IMR-90 (cell line): ENCODE results near the gene TSPEAR. TPM values are rescaled to one million over a fixed set of nuclear protein-coding genes. Genes with fewer than 3 reads are reported as not detected.

Source experiments
- ATAC-seq: fragments of 200-7000 bp; cut with Tn5 transposase; 2 replicates; pipeline ENCODE4 v1.9.1; 2020; ENCODE audit warnings: low read depth, mild to moderate bottlenecking, moderate library complexity
- BruUV-seq: library from RNA; stranded (reverse); fragments of 400-500 nt; replicated peaks from 2 replicates; lab custom pipeline; 2021; lab: Mats Ljungman, UMichigan
- CTCF ChIA-PET: fragments of 300-600 bp; formaldehyde crosslinking; extraction: SDS; loops from one replicate; lab custom pipeline; 2021; ENCODE audit warnings: antibody characterized with exemption; lab: Yijun Ruan, JAX
- POLR2A ChIA-PET: fragments of 300-600 bp; sonication (Branson Sonifier 250); formaldehyde crosslinking; loops from one replicate; lab custom pipeline; 2022; ENCODE audit warnings: antibody characterized with exemption; ENCODE audit not compliant: unreplicated experiment; lab: Charles Lee
- DNase-seq: peaks from one replicate; pipeline ENCODE4 v3.0.0; 2013
- H2AFZ ChIP-seq: replicated peaks from 2 replicates; pipeline ENCODE3; 2013; ENCODE audit warnings: low read length, mild to moderate bottlenecking; ENCODE audit not compliant: poor library complexity
- H2AK5ac ChIP-seq: 2 replicates; pipeline ENCODE4 v1.6.1; 2013; ENCODE audit warnings: low read depth, low read length, inconsistent platforms
- H2AK9ac ChIP-seq: replicated peaks from 2 replicates; pipeline ENCODE3; 2013; ENCODE audit warnings: mild to moderate bottlenecking, low read depth, low read length, moderate library complexity; ENCODE audit not compliant: poor library complexity
- H2BK120ac ChIP-seq: 2 replicates; pipeline ENCODE4 v1.6.1; 2013; ENCODE audit warnings: low read depth, low read length, inconsistent platforms
- H2BK15ac ChIP-seq: 3 replicates; pipeline ENCODE4 v1.6.1; 2013; ENCODE audit warnings: low read depth, low read length, inconsistent platforms
- H2BK20ac ChIP-seq: 2 replicates; pipeline ENCODE4 v1.6.1; 2013; ENCODE audit warnings: low read depth, mild to moderate bottlenecking, inconsistent platforms, low read length, moderate library complexity
- H2BK5ac ChIP-seq: 2 replicates; pipeline ENCODE4 v1.6.1; 2013; ENCODE audit warnings: mild to moderate bottlenecking, low read depth, low read length, inconsistent platforms; ENCODE audit not compliant: poor library complexity, severe bottlenecking
- H3K14ac ChIP-seq: replicated peaks from 2 replicates; pipeline ENCODE4 v1.6.1; 2013; ENCODE audit warnings: low read depth, low read length, inconsistent platforms
- H3K18ac ChIP-seq: 2 replicates; pipeline ENCODE4 v1.6.1; 2013; ENCODE audit warnings: low read depth, low read length, control low read depth
- H3K23ac ChIP-seq: 2 replicates; pipeline ENCODE4 v1.6.1; 2013; ENCODE audit warnings: low read depth, low read length, inconsistent platforms
- H3K27ac ChIP-seq: 2 replicates; pipeline ENCODE4 v1.5.1; 2013; ENCODE audit warnings: mild to moderate bottlenecking, control low read depth, low read length; ENCODE audit not compliant: insufficient read depth
- H3K27me3 ChIP-seq: 2 replicates; pipeline ENCODE4 v1.6.1; 2013; ENCODE audit warnings: low read length; ENCODE audit not compliant: control insufficient read depth, insufficient read depth
- H3K36me3 ChIP-seq: 2 replicates; pipeline ENCODE4 v1.6.1; 2013; ENCODE audit warnings: low read length, mixed read lengths; ENCODE audit not compliant: control insufficient read depth, insufficient read depth
- H3K4ac ChIP-seq: 2 replicates; pipeline ENCODE4 v1.6.1; 2013; ENCODE audit warnings: low read depth, low read length, inconsistent platforms
- H3K4me1 ChIP-seq: 2 replicates; pipeline ENCODE4 v1.6.1; 2013; ENCODE audit warnings: low read length, mixed read lengths; ENCODE audit not compliant: control insufficient read depth, insufficient read depth
- H3K4me2 ChIP-seq: 2 replicates; pipeline ENCODE4 v1.6.1; 2013; ENCODE audit warnings: low read depth, mild to moderate bottlenecking, control low read depth, low read length, moderate library complexity
- H3K4me3 ChIP-seq: 2 replicates; pipeline ENCODE4 v1.5.1; 2013; ENCODE audit warnings: low read depth, mild to moderate bottlenecking, control low read depth, low read length, moderate library complexity; ENCODE audit not compliant: insufficient read depth
- H3K56ac ChIP-seq: 2 replicates; pipeline ENCODE4 v1.6.1; 2013; ENCODE audit warnings: low read length, inconsistent platforms; ENCODE audit not compliant: insufficient read depth; ENCODE audit errors: extremely low read depth
- H3K79me1 ChIP-seq, 2 experiments: 2 replicates each; pipeline ENCODE4 v1.6.1; 2013; ENCODE audit warnings: low read length in 2 of 2, inconsistent platforms in 1 of 2, low read depth in 1 of 2
- H3K9ac ChIP-seq: 2 replicates; pipeline ENCODE4 v1.6.1; 2013; ENCODE audit warnings: low read depth, low read length, control low read depth
- H3K9me1 ChIP-seq: 2 replicates; pipeline ENCODE4 v1.6.1; 2013; ENCODE audit warnings: low read length, inconsistent platforms; ENCODE audit not compliant: insufficient read depth
- H3K9me3 ChIP-seq: 2 replicates; pipeline ENCODE4 v1.6.1; 2013; ENCODE audit warnings: low read length; ENCODE audit not compliant: control insufficient read depth, insufficient read depth
- H4K20me1 ChIP-seq: 2 replicates; pipeline ENCODE4 v1.6.1; 2013; ENCODE audit warnings: low read length, inconsistent platforms; ENCODE audit not compliant: insufficient read depth
- H4K5ac ChIP-seq: 2 replicates; pipeline ENCODE4 v1.6.1; 2013; ENCODE audit warnings: mild to moderate bottlenecking, low read depth, low read length, control low read depth
- H4K8ac ChIP-seq, 2 experiments: 2 replicates each; pipeline ENCODE4 v1.6.1; 2013; ENCODE audit warnings: low read depth in 2 of 2, low read length in 2 of 2, control low read depth in 1 of 2, inconsistent platforms in 1 of 2
- H4K91ac ChIP-seq: 2 replicates; pipeline ENCODE4 v1.6.1; 2013; ENCODE audit warnings: low read depth, low read length, inconsistent platforms; ENCODE audit not compliant: insufficient read depth
- BHLHE40 ChIP-seq: fragments of 150-350 bp; IDR thresholded peaks from 2 replicates; pipeline ENCODE4 v1.6.1; 2016; ENCODE audit warnings: mild to moderate bottlenecking, low read depth, low read length
- CEBPB ChIP-seq: IDR thresholded peaks from 2 replicates; pipeline ENCODE4 v1.6.1; 2012; ENCODE audit warnings: low read depth, low read length, improper control_type of control experiment
- CHD1 ChIP-seq: IDR thresholded peaks from 2 replicates; pipeline ENCODE4 v1.6.1; 2012; ENCODE audit warnings: low read depth, low read length, improper control_type of control experiment
- ELK1 ChIP-seq: fragments of 150-350 bp; IDR thresholded peaks from 2 replicates; pipeline ENCODE4 v1.6.1; 2016; ENCODE audit warnings: low read depth, mild to moderate bottlenecking, low read length, moderate library complexity, borderline replicate concordance
- FOS ChIP-seq: fragments of 150-350 bp; IDR thresholded peaks from 2 replicates; pipeline ENCODE4 v1.6.1; 2016; ENCODE audit warnings: low read depth, low read length
- MAFK ChIP-seq: IDR thresholded peaks from 2 replicates; pipeline ENCODE4 v1.6.1; 2012; ENCODE audit warnings: low read depth, low read length, improper control_type of control experiment
- MXI1 ChIP-seq: IDR thresholded peaks from 2 replicates; pipeline ENCODE4 v1.6.1; 2012; ENCODE audit warnings: low read depth, mild to moderate bottlenecking, low read length, moderate library complexity, borderline replicate concordance
- POLR2A ChIP-seq: IDR thresholded peaks from 2 replicates; pipeline ENCODE4 v1.6.1; 2012; ENCODE audit warnings: mild to moderate bottlenecking, low read depth, low read length
- RAD21 ChIP-seq: IDR thresholded peaks from 2 replicates; pipeline ENCODE4 v1.6.1; 2012; ENCODE audit warnings: low read length, improper control_type of control experiment
- RCOR1 ChIP-seq: IDR thresholded peaks from 2 replicates; pipeline ENCODE4 v1.6.1; 2012; ENCODE audit warnings: mild to moderate bottlenecking, low read length, improper control_type of control experiment; ENCODE audit not compliant: insufficient replicate concordance
- RFX5 ChIP-seq: IDR thresholded peaks from 2 replicates; pipeline ENCODE4 v1.8.0; 2012; ENCODE audit warnings: low read depth, mild to moderate bottlenecking, low read length, moderate library complexity
- SMC3 ChIP-seq: fragments of 150-350 bp; IDR thresholded peaks from 2 replicates; pipeline ENCODE4 v1.6.1; 2016; ENCODE audit warnings: low read depth, mild to moderate bottlenecking, antibody characterized with exemption, low read length, moderate library complexity
- USF2 ChIP-seq: fragments of 150-350 bp; IDR thresholded peaks from 2 replicates; pipeline ENCODE4 v1.6.1; 2017; ENCODE audit warnings: mild to moderate bottlenecking, antibody characterized with exemption, low read length, low read depth
- WGBS, 2 experiments: methylation state at CpG; one replicate each; pipeline versions ENCODE4 v1.1.5 to v1.1.7; 2013; ENCODE audit warnings: missing lambda C conversion rate in 2 of 2; ENCODE audit not compliant: insufficient read length in 1 of 2; ENCODE audit errors: extremely low coverage in 2 of 2; 5-methylcytosine and 5-hydroxymethylcytosine counted together
- dilution Hi-C: fragments of 300-500 bp; cut with HindIII; formaldehyde crosslinking; loops from one replicate; pipeline ENCODE4 v1.14.3; 2018; ENCODE audit warnings: low sequenced_read_pairs; ENCODE audit not compliant: unreplicated experiment
- in situ Hi-C: fragments of 300-500 bp; cut with MboI; formaldehyde crosslinking; loops from 3 replicates; pipeline ENCODE4 v1.14.3; 2019; ENCODE audit warnings: low sequenced_read_pairs, inconsistent platforms, mixed read lengths
- intact Hi-C: fragments of 100-400 bp; cut with micrococcal nuclease; formaldehyde crosslinking; loops from 2 replicates; pipeline ENCODE4 v1.10.0; 2022
- polyA plus RNA-seq, 3 experiments: library from polyadenylated mRNA; depleted of rRNA; stranded (reverse); fragments of >200 nt; gene quantifications; 2 replicates each; pipeline ENCODE4 v1.2.3, GENCODE V29; 2012; ENCODE audit warnings: low replicate concordance in 1 of 3
- total RNA-seq: library from RNA; depleted of rRNA; stranded (reverse); fragments of >200 nt; gene quantifications from 2 replicates; pipeline ENCODE4 v1.2.3, GENCODE V29; 2012
- TF ChIP-seq, protein P1 (sequence below): conservative IDR thresholded peaks from 2 replicates; pipeline ENCODE4 v1.5.1; 2012; ENCODE audit warnings: mild to moderate bottlenecking, low read depth, low read length, improper control_type of control experiment

TSPEAR gene
- total and polyA plus RNA-seq, 2 of the 4 experiments (the other 2 are of a cell fraction): not detected

GRCh38 chr21:44455524-44456213 is 255.7 kb downstream of the TSPEAR start:
- Histone ChIP-seq H3K4ac (no peak overlapping the region), H2AK9ac (no peak overlapping the region), H3K4me2 (no peak overlapping the region; the same call in 1 of the 2 replicates), H3K18ac (no peak overlapping the region), H3K56ac (no peak overlapping the region), H3K27me3 (peaks cover 5% of the 10 kb centered on the region; the same call in 1 of the 2 replicates), H2BK20ac (no peak overlapping the region), H3K14ac (no peak overlapping the region), H4K5ac (no peak overlapping the region), H2BK5ac (no peak overlapping the region), H3K27ac (no peak overlapping the region), H4K91ac (no peak overlapping the region), H2AK5ac (no peak overlapping the region), H3K23ac (no peak overlapping the region), H3K4me3 (peak overlapping the region; percentile 22), H3K36me3 (no peaks in the 10 kb centered on the region), H4K8ac (no peak overlapping the region), H3K9me1 (no peaks in the 10 kb centered on the region), H3K9ac (no peak overlapping the region), H2AFZ (peak overlapping the region; percentile 58), H2BK120ac (no peak overlapping the region), H3K9me3 (no peaks in the 10 kb centered on the region), H4K20me1 (no peaks in the 10 kb centered on the region), H2BK15ac (no peak overlapping the region), H3K79me1 (no peaks in the 10 kb centered on the region), H3K4me1 (no peaks in the 10 kb centered on the region)
- BruUV-seq: no TSS peak
- in situ Hi-C loops: no loop called here
- dilution Hi-C loops: no loop called here
- ChIA-PET CTCF (no interaction called here), POLR2A (no interaction called here)
- no peak for DNase-seq
- TF ChIP-seq RFX5 (no peak), SMC3 (no peak), FOS (no peak), BHLHE40 (no peak), MAFK (no peak), USF2 (no peak), CHD1 (no peak), CEBPB (no peak), MXI1 (no peak), ELK1 (no peak), RCOR1 (no peak), RAD21 (no peak), POLR2A (no peak)
- TF ChIP-seq, protein P1, sequence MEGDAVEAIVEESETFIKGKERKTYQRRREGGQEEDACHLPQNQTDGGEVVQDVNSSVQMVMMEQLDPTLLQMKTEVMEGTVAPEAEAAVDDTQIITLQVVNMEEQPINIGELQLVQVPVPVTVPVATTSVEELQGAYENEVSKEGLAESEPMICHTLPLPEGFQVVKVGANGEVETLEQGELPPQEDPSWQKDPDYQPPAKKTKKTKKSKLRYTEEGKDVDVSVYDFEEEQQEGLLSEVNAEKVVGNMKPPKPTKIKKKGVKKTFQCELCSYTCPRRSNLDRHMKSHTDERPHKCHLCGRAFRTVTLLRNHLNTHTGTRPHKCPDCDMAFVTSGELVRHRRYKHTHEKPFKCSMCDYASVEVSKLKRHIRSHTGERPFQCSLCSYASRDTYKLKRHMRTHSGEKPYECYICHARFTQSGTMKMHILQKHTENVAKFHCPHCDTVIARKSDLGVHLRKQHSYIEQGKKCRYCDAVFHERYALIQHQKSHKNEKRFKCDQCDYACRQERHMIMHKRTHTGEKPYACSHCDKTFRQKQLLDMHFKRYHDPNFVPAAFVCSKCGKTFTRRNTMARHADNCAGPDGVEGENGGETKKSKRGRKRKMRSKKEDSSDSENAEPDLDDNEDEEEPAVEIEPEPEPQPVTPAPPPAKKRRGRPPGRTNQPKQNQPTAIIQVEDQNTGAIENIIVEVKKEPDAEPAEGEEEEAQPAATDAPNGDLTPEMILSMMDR: no peak
- intact Hi-C loops: no loop called here
- peak; percentile 40; the same call in 1 of the 2 replicates for ATAC-seq
- 7% methylated on average over 18 of the region's 72 CpGs; no CpG with 5 or more reads in 1 of the 2 experiments for WGBS, 2 experiments
